Ectodermal cell (in vitro differentiated cells): Measurements from ENCODE around the gene VPREB1.
"Not testable (repeated sequence)": the region's sequence is repeated elsewhere in the genome, so short reads cannot be mapped to it uniquely, and the experiment has no call there.

Experiments used
- H3K27ac ChIP-seq: 2 replicates; pipeline ENCODE4 v1.7.0; 2013; ENCODE audit warnings: mild to moderate bottlenecking, low read depth, low read length; ENCODE audit not compliant: insufficient read depth, poor library complexity, severe bottlenecking
- H3K27me3 ChIP-seq: 2 replicates; pipeline ENCODE4 v1.7.0; 2013; ENCODE audit warnings: mild to moderate bottlenecking, low read length; ENCODE audit not compliant: insufficient read depth, control insufficient read depth, poor library complexity, severe bottlenecking
- H3K36me3 ChIP-seq: one replicate; pipeline ENCODE4 v1.7.0; 2013; ENCODE audit warnings: low read length; ENCODE audit not compliant: control insufficient read depth, insufficient read depth
- H3K4me1 ChIP-seq: one replicate; pipeline ENCODE4 v1.7.0; 2013; ENCODE audit warnings: low read length; ENCODE audit not compliant: control insufficient read depth, insufficient read depth
- H3K4me3 ChIP-seq: 2 replicates; pipeline ENCODE4 v1.7.0; 2013; ENCODE audit warnings: low read depth, low read length, control low read depth; ENCODE audit not compliant: insufficient read depth
- H3K9me3 ChIP-seq: 2 replicates; pipeline ENCODE4 v1.7.0; 2013; ENCODE audit warnings: mild to moderate bottlenecking, low read length, moderate library complexity; ENCODE audit not compliant: control insufficient read depth
- WGBS, 2 experiments: methylation state at CpG; one replicate each; pipeline ENCODE4 v1.1.7; 2013; ENCODE audit warnings: missing lambda C conversion rate in 2 of 2; 5-methylcytosine and 5-hydroxymethylcytosine counted together

Gene VPREB1

DNA sequence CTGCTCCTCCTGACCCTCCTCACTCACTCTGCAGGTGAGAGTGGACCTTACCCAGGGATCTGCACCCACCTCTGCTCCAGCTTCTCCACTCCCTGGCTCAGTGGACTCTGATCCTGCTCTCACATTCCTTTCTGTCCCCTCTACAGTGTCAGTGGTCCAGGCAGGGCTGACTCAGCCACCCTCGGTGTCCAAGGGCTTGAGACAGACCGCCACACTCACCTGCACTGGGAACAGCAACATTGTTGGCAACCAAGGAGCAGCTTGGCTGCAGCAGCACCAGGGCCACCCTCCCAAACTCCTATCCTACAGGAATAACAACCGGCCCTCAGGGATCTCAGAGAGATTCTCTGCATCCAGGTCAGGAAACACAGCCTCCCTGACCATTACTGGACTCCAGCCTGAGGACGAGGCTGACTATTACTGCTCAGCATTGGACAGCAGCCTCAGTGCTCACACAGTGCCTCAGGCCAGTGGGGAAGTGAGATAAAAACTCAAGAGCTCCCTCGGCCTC is 29.7 kb upstream of the VPREB1 start:
- Histone ChIP-seq H3K27me3 (peaks cover 96% of the 10 kb centered on the region), H3K27ac (no peak overlapping the region), H3K4me3 (no peak overlapping the region), H3K36me3 (no peaks in the 10 kb centered on the region), H3K9me3 (no peaks in the 10 kb centered on the region), H3K4me1 (no peaks in the 10 kb centered on the region)
- WGBS, 2 experiments, result 76 to 83% methylated on average over 5 of the region's 5 CpGs

- no peaks in the 10 kb centered on the region for H3K9me3 ChIP-seq
- no peaks in the 10 kb centered on the region for H3K4me1 ChIP-seq
- H3K36me3 ChIP-seq, result no peaks in the 10 kb centered on the region
- WGBS, 2 experiments, result 77 to 79% methylated on average over 4 to 5 of the region's 5 CpGs
- no peak overlapping the region for H3K4me3 ChIP-seq
- no peak overlapping the region for H3K27ac ChIP-seq
- H3K27me3 ChIP-seq, result peaks cover 90% of the 10 kb centered on the region
Measured at GRCh38 chr22:22215659-22216449, 28.7 kb upstream of the VPREB1 start.

DNA sequence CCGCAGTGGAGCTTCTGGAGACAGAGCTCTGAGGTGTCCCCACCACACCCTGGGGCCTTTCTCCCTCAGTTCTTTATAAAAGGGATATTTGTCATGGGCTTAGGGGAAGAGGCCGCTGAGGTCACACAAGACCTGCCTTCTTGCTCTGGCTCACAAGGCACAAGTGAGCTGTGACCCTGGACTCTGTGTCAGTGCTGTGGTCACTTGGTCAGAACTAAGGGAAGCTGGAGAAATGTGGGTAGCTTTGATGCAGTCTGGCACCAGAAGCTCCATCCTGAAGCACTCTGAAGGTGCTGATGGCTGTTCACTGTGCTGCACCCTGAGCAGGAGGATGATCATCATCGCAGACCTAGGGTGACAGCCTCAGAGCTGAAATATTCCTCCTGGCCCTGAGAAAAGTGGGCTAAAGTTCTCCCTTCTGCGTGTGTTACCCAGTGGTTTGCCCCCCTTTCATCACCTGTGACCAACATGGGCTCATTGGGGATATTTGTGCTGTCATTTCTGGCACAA is 28.1 kb upstream of the VPREB1 start:
- peaks cover 84% of the 10 kb centered on the region for H3K27me3 ChIP-seq
- no peaks in the 10 kb centered on the region for H3K4me1 ChIP-seq
- 75 to 81% methylated on average over 4 of the region's 4 CpGs for WGBS, 2 experiments
- no peak overlapping the region for H3K27ac ChIP-seq
- H3K36me3 ChIP-seq, result no peaks in the 10 kb centered on the region
- H3K9me3 ChIP-seq, result no peaks in the 10 kb centered on the region
- H3K4me3 ChIP-seq, result no peak overlapping the region

- 17 to 43% methylated on average over 2 to 4 of the region's 4 CpGs for WGBS, 2 experiments
- Histone ChIP-seq H3K27me3 (peaks cover 69% of the 10 kb centered on the region), H3K4me3 (no peak overlapping the region), H3K9me3 (no peaks in the 10 kb centered on the region), H3K36me3 (no peaks in the 10 kb centered on the region), H3K4me1 (no peaks in the 10 kb centered on the region), H3K27ac (no peak overlapping the region)
Measured at GRCh38 chr22:22218302-22218701, 26.3 kb upstream of the VPREB1 start.

DNA sequence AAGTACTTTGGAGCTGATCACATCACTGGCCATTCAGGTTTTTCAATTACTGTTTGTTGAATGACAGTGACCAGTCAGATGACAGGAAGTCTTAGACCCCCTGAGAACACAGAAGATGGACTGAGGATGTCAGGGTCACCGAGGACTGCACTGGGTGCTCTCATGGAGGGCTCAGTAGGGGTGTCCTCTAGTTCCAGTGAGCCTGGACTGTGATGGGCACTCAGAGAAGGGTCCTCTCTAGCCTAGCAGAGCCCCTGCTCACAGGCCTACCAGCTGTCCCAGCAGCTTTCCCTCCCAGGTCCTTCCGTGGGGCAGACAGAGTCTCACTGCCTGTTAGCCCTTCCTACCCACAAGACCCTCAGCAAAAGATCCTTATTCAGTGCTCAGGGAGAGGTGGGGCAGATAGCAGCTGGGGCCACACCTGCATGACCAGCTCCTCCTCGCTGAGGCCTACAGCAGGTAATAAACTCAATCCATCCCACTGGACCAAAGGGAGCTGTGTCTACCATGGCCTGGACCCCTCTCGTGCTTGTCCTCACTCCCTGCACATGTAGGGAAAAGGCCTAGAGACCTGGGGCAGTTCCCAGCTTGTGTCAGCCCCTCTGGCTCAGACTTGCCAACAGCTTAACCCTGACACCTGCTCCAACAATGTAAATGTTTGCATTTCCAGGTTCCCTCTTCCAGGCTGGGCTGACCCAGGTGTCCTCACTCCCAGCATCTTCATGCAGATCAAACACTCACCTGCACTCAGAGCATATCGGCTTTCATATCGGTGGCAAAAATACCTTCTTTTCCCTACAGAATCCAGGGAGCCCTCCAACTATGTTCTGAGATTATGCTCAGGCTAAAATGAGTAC is 25.2 kb upstream of the VPREB1 start:
- no peak overlapping the region for H3K27ac ChIP-seq
- H3K36me3 ChIP-seq, result no peaks in the 10 kb centered on the region
- H3K4me1 ChIP-seq, result no peaks in the 10 kb centered on the region
- H3K9me3 ChIP-seq, result no peaks in the 10 kb centered on the region
- 58 to 59% methylated on average over 6 of the region's 6 CpGs for WGBS, 2 experiments
- H3K4me3 ChIP-seq, result no peak overlapping the region
- peaks cover 61% of the 10 kb centered on the region for H3K27me3 ChIP-seq

DNA sequence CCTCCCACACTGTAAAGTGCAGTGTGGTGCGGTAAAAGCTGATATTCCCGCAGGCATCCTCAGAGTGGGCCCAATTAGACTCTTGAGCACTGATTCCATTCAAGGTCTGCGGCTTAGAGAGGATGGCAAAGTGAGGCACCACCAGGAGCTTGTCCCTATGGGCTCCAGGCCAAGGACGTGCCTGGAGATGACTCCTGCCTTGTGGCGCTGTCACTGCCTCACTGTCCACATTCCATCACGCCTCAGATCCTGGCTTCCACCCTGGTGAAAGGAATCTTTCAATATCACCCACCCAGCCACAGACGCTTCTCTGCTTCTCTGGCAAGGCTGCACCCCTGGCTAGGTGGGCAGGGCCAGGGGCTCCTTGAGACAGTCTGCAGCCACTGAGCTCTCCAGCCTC is 23.5 kb upstream of the VPREB1 start:
- H3K27me3 ChIP-seq, result peaks cover 61% of the 10 kb centered on the region
- H3K9me3 ChIP-seq, H3K4me1 ChIP-seq, H3K4me3 ChIP-seq, H3K27ac ChIP-seq, H3K36me3 ChIP-seq: not testable (repeated sequence)
- WGBS, 2 experiments, result no CpG with 5 or more reads among the region's 7 CpGs

DNA sequence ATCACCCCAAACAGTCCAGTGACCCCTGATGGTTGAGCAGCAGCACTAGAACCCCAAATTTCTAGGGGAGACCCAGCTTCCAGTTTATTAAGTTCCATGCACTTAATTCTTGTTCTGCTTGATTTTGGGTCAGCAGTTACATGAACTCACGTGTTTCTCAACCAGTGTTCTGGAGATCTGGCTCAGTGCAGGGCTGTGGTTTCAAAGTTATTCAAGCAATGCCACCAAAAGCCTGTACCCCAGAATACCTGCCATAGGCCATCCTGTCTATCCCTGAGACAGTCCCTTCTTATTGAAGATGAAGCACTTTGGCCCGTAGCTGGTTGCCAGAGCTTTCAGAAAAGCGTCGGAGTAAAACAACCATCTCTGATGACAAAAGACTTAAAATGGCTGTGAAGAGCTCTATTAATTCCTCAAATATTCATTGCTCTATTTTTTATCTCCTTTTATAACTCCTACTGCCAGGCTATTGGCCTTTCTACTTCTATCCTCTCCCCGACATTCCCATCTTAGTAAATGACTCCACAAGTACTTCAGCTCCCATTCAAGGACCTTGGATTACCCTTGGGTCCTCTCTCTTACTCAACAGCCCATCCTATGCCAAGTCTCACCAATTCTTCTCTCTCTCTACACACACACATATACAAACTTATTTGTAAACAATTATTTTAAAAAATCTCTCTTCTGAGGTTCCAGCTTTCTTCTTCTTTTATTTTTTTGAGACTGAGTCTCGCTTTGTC is 18.0 kb upstream of the VPREB1 start:
- no peaks in the 10 kb centered on the region for H3K4me1 ChIP-seq
- H3K27me3 ChIP-seq, result peaks cover 75% of the 10 kb centered on the region
- H3K9me3 ChIP-seq, result no peaks in the 10 kb centered on the region
- H3K36me3 ChIP-seq, result no peaks in the 10 kb centered on the region
- no peak overlapping the region for H3K27ac ChIP-seq
- H3K4me3 ChIP-seq, result no peak overlapping the region
- WGBS, 2 experiments, result 89 to 90% methylated on average over 6 of the region's 6 CpGs

DNA sequence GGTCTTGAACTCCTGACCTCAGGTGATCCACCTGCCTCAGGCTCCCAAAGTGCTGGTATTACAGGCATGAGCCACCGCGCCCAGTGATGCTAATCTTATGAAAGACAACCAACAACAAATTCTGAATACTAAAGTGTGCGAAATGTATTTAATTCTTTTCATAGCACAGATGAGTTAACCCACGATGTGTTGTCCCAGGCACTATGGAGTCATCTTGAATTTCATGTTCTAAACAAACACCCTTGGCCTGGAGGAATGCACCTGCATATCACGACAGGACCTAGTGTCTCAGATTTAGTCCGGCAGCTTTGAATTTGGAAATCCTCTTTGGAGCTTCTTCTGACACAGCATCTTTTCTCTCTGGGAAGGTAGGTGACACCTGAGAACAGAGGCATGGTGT is 16.2 kb upstream of the VPREB1 start:
- H3K36me3 ChIP-seq, result no peaks in the 10 kb centered on the region
- WGBS, 2 experiments, result 83 to 87% methylated on average over 6 of the region's 6 CpGs
- peaks cover 92% of the 10 kb centered on the region for H3K27me3 ChIP-seq
- no peaks in the 10 kb centered on the region for H3K9me3 ChIP-seq
- no peak overlapping the region for H3K27ac ChIP-seq
- no peak overlapping the region for H3K4me3 ChIP-seq
- no peaks in the 10 kb centered on the region for H3K4me1 ChIP-seq

- no peaks in the 10 kb centered on the region for H3K36me3 ChIP-seq
- H3K27ac ChIP-seq, result no peak overlapping the region
- peaks cover 97% of the 10 kb centered on the region for H3K27me3 ChIP-seq
- no peak overlapping the region for H3K4me3 ChIP-seq
- H3K9me3 ChIP-seq, result no peaks in the 10 kb centered on the region
- WGBS, 2 experiments, result 71 to 74% methylated on average over 7 to 8 of the region's 8 CpGs
- no peaks in the 10 kb centered on the region for H3K4me1 ChIP-seq
Measured at GRCh38 chr22:22228921-22229320, 15.7 kb upstream of the VPREB1 start.
